Lower lobe of right lung (tissue), 2 donors: ENCODE measurements around the gene HLF. TPM values are rescaled to one million over a fixed set of nuclear protein-coding genes. Genes with fewer than 3 reads are reported as not detected.

Source experiments
- ATAC-seq, 2 donors: fragments of 200-7000 bp; cut with Tn5 transposase; one replicate each; pipeline ENCODE4 v1.9.1; 2020 to 2022; ENCODE audit warnings: mild to moderate bottlenecking in 2 of 2, moderate library complexity in 2 of 2
- DNase-seq: peaks from one replicate; pipeline ENCODE4 v3.0.0-alpha.2; 2020
- H3K27ac ChIP-seq: fragments of 200-600 bp; one replicate; pipeline ENCODE4 v1.8.0; 2022
- H3K27me3 ChIP-seq: fragments of 200-600 bp; one replicate; pipeline ENCODE4 v1.8.0; 2022; ENCODE audit warnings: low read depth
- H3K36me3 ChIP-seq: fragments of 200-600 bp; one replicate; pipeline ENCODE4 v1.8.0; 2022; ENCODE audit warnings: mild to moderate bottlenecking
- H3K4me1 ChIP-seq: fragments of 200-600 bp; one replicate; pipeline ENCODE4 v1.8.0; 2022
- H3K4me3 ChIP-seq: fragments of 200-600 bp; one replicate; pipeline ENCODE4 v1.8.0; 2022; ENCODE audit warnings: mild to moderate bottlenecking
- H3K9me3 ChIP-seq: fragments of 200-600 bp; one replicate; pipeline ENCODE4 v1.8.0; 2022
- intact Hi-C: fragments of 100-400 bp; cut with DNase I; formaldehyde crosslinking; loops from one replicate; pipeline ENCODE4 v1.11.0; 2022
- total RNA-seq: library from RNA; stranded (reverse); fragmentation: NEBNext Ultra II Directional; extraction: Animal tissue kit (Norgen Biotek cat#: 25700); gene quantifications from one replicate; pipeline ENCODE4 v1.2.1, GENCODE V29; 2021
- TF ChIP-seq, protein P1 (sequence below): fragments of 200-600 bp; IDR thresholded peaks from one replicate; pipeline ENCODE4 v1.8.0; 2022; ENCODE audit warnings: antibody characterized with exemption, mild to moderate bottlenecking
- donor health status: DM: no; HTN: yes; CAD: no; lungs with severe emphysema.

The HLF gene
- total RNA-seq, 1 donor from 2014 or later: 29.4 TPM

DNA sequence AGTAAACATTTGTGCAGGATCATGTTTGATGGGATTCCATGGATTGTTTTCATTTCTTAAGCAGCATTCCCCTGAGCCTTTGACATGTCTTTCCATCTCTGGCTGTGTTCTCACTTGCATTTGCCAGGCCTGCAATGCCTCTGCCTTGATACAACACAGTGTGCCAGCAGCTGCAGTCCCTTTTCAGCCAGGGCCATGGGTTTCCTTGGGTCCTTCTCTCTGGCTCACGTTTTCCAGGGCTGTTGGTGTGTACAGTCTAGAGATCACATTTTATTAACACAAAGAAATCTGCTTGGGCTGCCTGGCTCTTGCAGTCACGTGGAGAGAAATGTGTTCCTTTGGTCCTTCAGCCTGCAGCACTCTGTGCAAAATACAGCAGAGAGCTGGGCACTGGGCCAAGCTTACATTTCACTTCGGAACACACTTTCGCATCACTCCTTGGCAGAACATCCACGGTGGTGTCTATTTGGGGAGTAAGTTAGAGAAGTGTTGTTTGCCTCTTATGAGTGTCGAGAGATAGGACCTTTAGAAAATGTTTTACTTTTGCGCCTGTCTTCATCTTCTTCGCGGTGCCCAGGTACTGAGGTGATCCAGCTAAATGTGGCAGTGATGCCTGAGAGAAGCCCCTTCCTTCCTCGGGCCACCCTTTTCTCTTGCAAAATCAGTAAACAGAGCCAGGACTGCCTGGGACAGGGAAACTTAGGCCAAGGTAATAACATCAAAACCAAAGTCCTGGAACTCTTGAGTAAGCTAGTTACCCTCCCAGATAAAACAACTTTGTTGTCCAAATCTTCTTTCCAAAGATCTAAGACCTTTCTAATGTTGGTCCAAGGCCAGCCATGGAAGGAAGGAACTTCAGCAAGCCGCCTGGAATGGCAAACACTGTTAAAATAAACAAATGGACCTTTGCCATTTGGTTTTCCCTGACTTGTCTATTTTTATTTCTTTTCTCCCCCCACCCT lies 20.9 kb downstream of the HLF start:
- Histone ChIP-seq H3K4me1 (peaks cover 66% of the 10 kb centered on the region), H3K4me3 (no peak overlapping the region), H3K9me3 (no peaks in the 10 kb centered on the region), H3K36me3 (no peaks in the 10 kb centered on the region), H3K27ac (peak overlapping the region; percentile 78), H3K27me3 (no peaks in the 10 kb centered on the region)
- peak; percentile 88 for DNase-seq
- peak; percentile 77 to 84 for ATAC-seq
- TF ChIP-seq, protein P1, sequence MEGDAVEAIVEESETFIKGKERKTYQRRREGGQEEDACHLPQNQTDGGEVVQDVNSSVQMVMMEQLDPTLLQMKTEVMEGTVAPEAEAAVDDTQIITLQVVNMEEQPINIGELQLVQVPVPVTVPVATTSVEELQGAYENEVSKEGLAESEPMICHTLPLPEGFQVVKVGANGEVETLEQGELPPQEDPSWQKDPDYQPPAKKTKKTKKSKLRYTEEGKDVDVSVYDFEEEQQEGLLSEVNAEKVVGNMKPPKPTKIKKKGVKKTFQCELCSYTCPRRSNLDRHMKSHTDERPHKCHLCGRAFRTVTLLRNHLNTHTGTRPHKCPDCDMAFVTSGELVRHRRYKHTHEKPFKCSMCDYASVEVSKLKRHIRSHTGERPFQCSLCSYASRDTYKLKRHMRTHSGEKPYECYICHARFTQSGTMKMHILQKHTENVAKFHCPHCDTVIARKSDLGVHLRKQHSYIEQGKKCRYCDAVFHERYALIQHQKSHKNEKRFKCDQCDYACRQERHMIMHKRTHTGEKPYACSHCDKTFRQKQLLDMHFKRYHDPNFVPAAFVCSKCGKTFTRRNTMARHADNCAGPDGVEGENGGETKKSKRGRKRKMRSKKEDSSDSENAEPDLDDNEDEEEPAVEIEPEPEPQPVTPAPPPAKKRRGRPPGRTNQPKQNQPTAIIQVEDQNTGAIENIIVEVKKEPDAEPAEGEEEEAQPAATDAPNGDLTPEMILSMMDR: no peak
- intact Hi-C loops: no loop called here

DNA sequence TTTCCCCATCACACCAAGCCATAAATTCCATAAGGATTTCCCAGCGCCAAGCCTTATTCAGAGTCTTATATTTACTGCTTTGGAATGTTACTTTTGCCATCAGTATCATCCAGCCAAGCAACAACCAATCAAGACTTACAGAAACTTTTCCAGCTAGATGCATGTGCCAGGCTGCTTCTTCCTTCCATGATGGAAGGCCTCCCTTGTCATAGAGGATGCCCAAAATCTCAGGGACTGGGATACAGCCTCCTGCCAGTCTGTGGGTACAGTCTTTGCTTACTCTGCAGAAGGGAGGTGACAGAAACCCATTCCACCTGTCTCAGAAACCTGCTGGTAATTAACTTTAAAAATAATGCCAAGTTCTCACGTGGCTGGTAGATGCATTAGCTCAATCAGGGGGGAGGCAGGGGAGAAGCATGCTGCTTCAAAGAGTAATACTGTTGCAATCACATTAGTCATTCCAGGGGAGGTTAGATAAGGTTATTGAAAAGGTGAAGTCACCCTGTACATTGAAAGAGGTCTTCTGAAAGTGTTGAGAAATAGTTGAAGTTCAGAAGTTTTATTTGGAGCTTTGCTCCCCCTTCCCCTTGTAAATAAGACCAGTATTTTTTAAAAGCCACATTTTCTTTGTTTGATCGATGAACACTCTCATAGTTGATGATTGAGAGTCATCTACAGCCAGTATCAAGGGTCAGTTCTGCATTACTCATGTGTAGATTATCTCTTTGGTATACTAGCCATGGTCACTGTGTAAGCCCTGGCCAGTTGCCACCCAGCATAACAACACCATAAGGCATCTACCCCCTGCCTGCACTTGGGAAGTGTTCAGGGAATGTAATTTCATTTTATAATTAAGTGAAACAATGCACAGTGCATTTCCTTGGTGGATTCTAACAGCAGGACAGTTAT lies 22.2 kb downstream of the HLF start:
- H3K36me3 ChIP-seq: no peaks in the 10 kb centered on the region
- TF ChIP-seq, protein P1: no peak
- H3K27ac ChIP-seq: peak overlapping the region; percentile 78
- DNase-seq (no peak), ATAC-seq (peak in 1 of 2 donors; percentile 57)
- intact Hi-C loops: no loop called here
- H3K4me1 ChIP-seq: peaks cover 63% of the 10 kb centered on the region
- no peak overlapping the region for H3K4me3 ChIP-seq
- H3K27me3 ChIP-seq: no peaks in the 10 kb centered on the region
- no peaks in the 10 kb centered on the region for H3K9me3 ChIP-seq

DNA sequence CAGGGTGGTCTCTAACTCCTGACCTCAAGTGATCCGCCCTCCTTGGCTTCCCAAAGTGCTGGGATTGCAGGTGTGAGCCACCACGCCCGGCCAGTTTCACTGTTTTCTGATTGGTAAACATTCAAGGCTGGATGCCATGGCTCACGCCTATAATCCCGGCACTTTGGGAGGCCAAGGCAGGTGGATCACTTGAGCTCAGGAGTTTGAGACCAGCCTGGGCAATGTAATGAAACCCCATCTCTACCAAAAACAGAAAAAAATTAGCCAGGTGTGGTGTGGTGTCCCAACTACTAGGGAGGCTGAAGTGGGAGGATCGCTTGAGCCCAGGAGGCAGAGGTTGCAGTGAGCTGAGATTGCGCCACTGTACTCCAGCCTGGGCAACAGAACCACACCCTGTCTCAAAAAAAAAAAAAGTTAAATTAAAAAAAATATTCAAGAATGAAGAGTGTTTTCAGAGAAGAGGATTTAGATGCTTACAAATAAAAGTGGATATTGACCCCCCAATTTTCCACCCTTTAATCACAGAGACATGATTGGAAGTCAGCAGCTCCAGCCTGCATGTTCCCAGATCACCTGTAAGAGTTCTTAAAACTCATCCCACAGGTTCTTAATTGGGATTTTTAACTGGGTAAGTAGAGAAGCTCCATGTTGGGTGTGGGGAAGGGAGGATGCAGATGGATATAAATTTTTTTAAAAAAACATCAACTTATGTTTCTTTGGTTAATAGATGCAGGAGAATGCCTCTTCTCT lies 23.8 kb downstream of the HLF start:
- TF ChIP-seq, protein P1: no peak
- DNase-seq (no peak), ATAC-seq (no peak)
- Histone ChIP-seq H3K36me3 (no peaks in the 10 kb centered on the region), H3K27ac (no peak overlapping the region), H3K4me3 (no peak overlapping the region), H3K9me3 (no peaks in the 10 kb centered on the region), H3K4me1 (peaks cover 47% of the 10 kb centered on the region), H3K27me3 (no peaks in the 10 kb centered on the region)
- intact Hi-C loops: no loop called here

DNA sequence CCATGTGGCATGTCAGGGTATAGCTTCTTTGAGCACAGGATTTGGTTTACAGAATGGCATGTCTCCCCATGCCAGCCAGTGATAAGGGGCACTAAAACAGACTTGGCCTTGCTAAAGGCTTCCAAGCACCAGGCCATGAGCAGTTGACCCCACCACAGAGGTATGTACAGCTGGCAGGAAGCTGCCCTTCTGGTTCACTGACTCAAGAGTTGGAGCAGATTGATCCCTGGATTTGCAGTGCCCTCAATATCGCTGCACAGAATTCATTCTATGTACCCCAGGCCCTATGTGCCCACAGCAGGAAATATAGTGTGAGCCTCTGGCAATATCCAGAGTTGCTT lies 24.3 kb downstream of the HLF start:
- Histone ChIP-seq H3K4me1 (peaks cover 42% of the 10 kb centered on the region), H3K36me3 (no peaks in the 10 kb centered on the region), H3K27ac (no peak overlapping the region), H3K4me3 (no peak overlapping the region), H3K27me3 (no peaks in the 10 kb centered on the region), H3K9me3 (no peaks in the 10 kb centered on the region)
- DNase-seq (no peak), ATAC-seq (no peak)
- TF ChIP-seq, protein P1: no peak
- intact Hi-C loops: no loop called here

DNA sequence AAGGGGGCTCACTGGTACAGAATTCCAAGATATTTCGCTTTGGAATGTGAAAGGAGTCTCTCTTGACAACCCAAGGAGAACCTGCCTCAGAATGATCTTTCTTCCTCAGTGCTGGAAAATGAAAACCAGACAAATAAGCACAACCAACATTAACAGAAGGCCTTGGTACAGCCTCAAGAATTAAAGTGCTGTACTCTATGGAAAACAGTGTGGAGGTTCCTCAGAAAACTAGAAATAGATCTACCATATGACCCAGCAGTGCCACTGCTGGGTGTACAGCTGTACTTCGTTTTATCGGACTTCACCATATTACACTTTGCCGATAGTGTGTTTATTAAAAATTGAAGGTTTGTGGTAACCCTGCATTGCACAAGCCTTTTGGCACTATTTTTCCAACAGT lies 25.2 kb downstream of the HLF start:
- Histone ChIP-seq H3K36me3 (no peaks in the 10 kb centered on the region), H3K4me3 (no peak overlapping the region), H3K27me3 (no peaks in the 10 kb centered on the region), H3K4me1 (peaks cover 33% of the 10 kb centered on the region), H3K27ac (no peak overlapping the region), H3K9me3 (no peaks in the 10 kb centered on the region)
- intact Hi-C loops: no loop called here
- TF ChIP-seq, protein P1: no peak
- DNase-seq (no peak), ATAC-seq (no peak)
